Measurements from ENCODE around the gene TCF3. TPM values are rescaled to one million over a fixed set of nuclear protein-coding genes. Genes with fewer than 3 reads are reported as not detected.
A peak's percentile ranks its signal among the peaks of the same experiment; 100 is the strongest.

Gene TCF3
- total RNA-seq, 2 donors from 2014 or later = 18.5 to 28.7 TPM

GRCh38 chr19:1680976-1681375, 28.6 kb upstream of the TCF3 start:
- Histone ChIP-seq H3K9me3 (no peaks in the 10 kb centered on the region), H3K27ac (no peak overlapping the region), H3K4me1 (peaks cover 0 to 1% of the 10 kb centered on the region in 2 donors), H3K27me3 (peaks cover 3 to 7% of the 10 kb centered on the region in 2 donors), H3K4me3 (no peak overlapping the region), H3K36me3 (no peaks in the 10 kb centered on the region)
- TF ChIP-seq, protein P1, sequence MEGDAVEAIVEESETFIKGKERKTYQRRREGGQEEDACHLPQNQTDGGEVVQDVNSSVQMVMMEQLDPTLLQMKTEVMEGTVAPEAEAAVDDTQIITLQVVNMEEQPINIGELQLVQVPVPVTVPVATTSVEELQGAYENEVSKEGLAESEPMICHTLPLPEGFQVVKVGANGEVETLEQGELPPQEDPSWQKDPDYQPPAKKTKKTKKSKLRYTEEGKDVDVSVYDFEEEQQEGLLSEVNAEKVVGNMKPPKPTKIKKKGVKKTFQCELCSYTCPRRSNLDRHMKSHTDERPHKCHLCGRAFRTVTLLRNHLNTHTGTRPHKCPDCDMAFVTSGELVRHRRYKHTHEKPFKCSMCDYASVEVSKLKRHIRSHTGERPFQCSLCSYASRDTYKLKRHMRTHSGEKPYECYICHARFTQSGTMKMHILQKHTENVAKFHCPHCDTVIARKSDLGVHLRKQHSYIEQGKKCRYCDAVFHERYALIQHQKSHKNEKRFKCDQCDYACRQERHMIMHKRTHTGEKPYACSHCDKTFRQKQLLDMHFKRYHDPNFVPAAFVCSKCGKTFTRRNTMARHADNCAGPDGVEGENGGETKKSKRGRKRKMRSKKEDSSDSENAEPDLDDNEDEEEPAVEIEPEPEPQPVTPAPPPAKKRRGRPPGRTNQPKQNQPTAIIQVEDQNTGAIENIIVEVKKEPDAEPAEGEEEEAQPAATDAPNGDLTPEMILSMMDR (IDR thresholded peaks at IDR 0.05) = no peak
- DNase-seq (ENCODE audit: low spot score) = no peak

GRCh38 chr19:1678073-1678472, 25.7 kb upstream of the TCF3 start:
- H3K27ac ChIP-seq = no peak overlapping the region
- peaks cover 17 to 25% of the 10 kb centered on the region in 2 donors for H3K27me3 ChIP-seq
- H3K4me3 ChIP-seq = no peak overlapping the region
- no peak for DNase-seq (ENCODE audit: low spot score)
- no peaks in the 10 kb centered on the region for H3K36me3 ChIP-seq
- TF ChIP-seq, protein P1 (IDR thresholded peaks at IDR 0.05) = no peak
- no peaks in the 10 kb centered on the region for H3K9me3 ChIP-seq
- peaks cover 0 to 6% of the 10 kb centered on the region in 2 donors for H3K4me1 ChIP-seq

- Histone ChIP-seq H3K4me3 (no peak overlapping the region), H3K4me1 (peaks cover 0 to 16% of the 10 kb centered on the region in 2 donors), H3K9me3 (no peaks in the 10 kb centered on the region), H3K27me3 (peaks cover 27 to 33% of the 10 kb centered on the region in 2 donors), H3K27ac (no peak overlapping the region), H3K36me3 (no peaks in the 10 kb centered on the region)
- TF ChIP-seq, protein P1 (IDR thresholded peaks at IDR 0.05) = no peak
- no peak for DNase-seq (ENCODE audit: low spot score)
Measured at GRCh38 chr19:1676351-1677266, 24.2 kb upstream of the TCF3 start.

DNA sequence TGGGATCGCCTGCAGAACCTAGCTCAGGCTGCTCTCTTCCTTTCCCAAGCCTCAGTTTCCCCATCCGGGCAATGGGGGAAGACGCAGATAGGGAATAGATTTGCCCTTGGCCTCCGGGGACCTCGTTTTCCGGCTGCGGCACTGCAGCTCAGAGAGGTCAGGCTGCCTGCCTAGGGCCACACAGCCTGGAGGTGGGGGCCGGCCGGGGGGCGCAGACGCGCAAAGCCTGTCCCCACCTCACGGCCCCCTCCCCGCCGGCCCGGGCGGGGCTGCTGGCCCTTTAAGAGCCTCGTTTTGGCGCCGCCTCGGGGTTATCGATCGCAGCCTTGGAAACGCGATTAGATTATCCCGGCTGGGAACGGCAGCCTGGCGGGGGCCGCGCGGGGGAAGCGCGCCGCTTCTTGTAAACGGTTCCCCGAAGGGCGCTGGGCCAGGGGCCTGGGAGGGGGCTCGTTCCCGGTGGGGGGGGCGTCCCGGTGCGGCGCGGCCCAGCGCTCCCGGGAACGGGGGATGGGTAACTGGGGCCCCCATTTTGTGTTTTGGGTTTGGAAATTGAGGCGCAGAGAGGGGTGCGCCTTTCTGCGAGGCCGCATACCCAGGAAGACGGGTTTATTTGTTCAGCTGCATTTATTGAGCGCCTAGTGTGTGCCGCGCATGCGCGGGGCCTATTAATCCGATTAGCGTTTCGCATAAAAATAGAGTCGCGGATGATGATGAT, 23.4 kb upstream of the TCF3 start:
- H3K4me3 ChIP-seq = peak overlapping the region in 1 of 2 donors; percentile 19
- no peak for DNase-seq (ENCODE audit: low spot score)
- H3K27me3 ChIP-seq = peaks cover 27 to 41% of the 10 kb centered on the region in 2 donors
- no peaks in the 10 kb centered on the region for H3K36me3 ChIP-seq
- H3K9me3 ChIP-seq = no peaks in the 10 kb centered on the region
- no peak overlapping the region for H3K27ac ChIP-seq
- TF ChIP-seq, protein P1 (IDR thresholded peaks at IDR 0.05) = no peak
- peaks cover 0 to 16% of the 10 kb centered on the region in 2 donors for H3K4me1 ChIP-seq

DNA sequence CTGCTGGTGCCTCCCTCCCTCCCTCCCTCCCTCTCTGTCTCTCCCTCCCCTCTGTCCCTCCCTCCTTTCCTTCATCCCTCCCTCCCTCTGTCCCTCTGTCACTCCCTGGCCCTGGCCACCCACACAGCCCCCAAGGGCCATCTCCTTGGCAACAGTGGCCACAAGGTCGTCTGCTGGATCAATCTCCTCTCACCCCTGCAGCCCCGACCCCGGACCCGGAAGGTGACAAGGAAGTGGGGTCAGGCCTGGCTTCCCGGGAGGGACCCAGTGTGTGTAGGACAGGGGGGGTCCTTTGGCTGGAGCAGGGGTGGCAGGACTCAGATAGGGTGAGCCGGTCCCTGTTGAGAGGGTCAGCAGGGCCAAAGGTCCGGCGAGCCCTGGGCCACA, 21.9 kb upstream of the TCF3 start:
- TF ChIP-seq, protein P1 (IDR thresholded peaks at IDR 0.05) = no peak
- Histone ChIP-seq H3K36me3 (no peaks in the 10 kb centered on the region), H3K4me1 (peaks cover 0 to 16% of the 10 kb centered on the region in 2 donors), H3K27ac (no peak overlapping the region), H3K4me3 (no peak overlapping the region), H3K9me3 (no peaks in the 10 kb centered on the region), H3K27me3 (peaks cover 27 to 46% of the 10 kb centered on the region in 2 donors)
- DNase-seq (ENCODE audit: low spot score) = no peak

All from right atrium auricular region (tissue), 2 donors.